HepG2 (cell line): ENCODE data around the gene WWP2. TPM values are rescaled to one million over a fixed set of nuclear protein-coding genes. Genes with fewer than 3 reads are reported as not detected.

Source experiments
- ELF3 ChIP-seq: IDR thresholded peaks from 2 replicates; pipeline ENCODE4 v1.6.1; 2016; ENCODE audit warnings: missing genetic modification reagents, missing compliant biosample characterization
- FOXJ3 ChIP-seq: sonication (generic); formaldehyde crosslinking; IDR thresholded peaks from 2 replicates; pipeline ENCODE4 v1.4.0; 2020; ENCODE audit warnings: missing genetic modification reagents, mild to moderate bottlenecking, borderline replicate concordance
- GPN1 ChIP-seq: sonication (generic); formaldehyde crosslinking; IDR thresholded peaks from 2 replicates; pipeline ENCODE4 v1.5.1; 2020; ENCODE audit warnings: missing genetic modification reagents, borderline replicate concordance
- HMG20A ChIP-seq: IDR thresholded peaks from 2 replicates; pipeline ENCODE4 v1.6.1; 2016; ENCODE audit warnings: borderline replicate concordance
- HMGA1 ChIP-seq: sonication (generic); formaldehyde crosslinking; conservative IDR thresholded peaks from 2 replicates; pipeline ENCODE4 v1.4.0; 2020; ENCODE audit warnings: missing genetic modification reagents
- HNRNPK ChIP-seq: fragments of 200-400 bp; formaldehyde crosslinking; IDR thresholded peaks from 2 replicates; pipeline ENCODE4 v1.6.1; 2018; ENCODE audit warnings: low read length, low read depth, moderate library complexity, mild to moderate bottlenecking; ENCODE audit not compliant: poor library complexity, severe bottlenecking
- HOXA3 ChIP-seq: sonication (generic); formaldehyde crosslinking; IDR thresholded peaks from 2 replicates; pipeline ENCODE4 v1.5.0; 2020; ENCODE audit warnings: missing genetic modification reagents
- MAFK ChIP-seq, 2 experiments: IDR thresholded peaks in 1 of 2; conservative IDR thresholded peaks in 1 of 2; 2 replicates each; pipeline ENCODE4 v1.6.1; 2011; ENCODE audit warnings: improper control_type of control experiment in 2 of 2, low read length in 2 of 2
- MBNL3 ChIP-seq: fragments of 250-450 bp; sonication (Bioruptor Pico); conservative IDR thresholded peaks from 2 replicates; pipeline ENCODE4 v1.8.0; 2022; ENCODE audit warnings: mild to moderate bottlenecking, inconsistent platforms
- RNF219 ChIP-seq: sonication (generic); formaldehyde crosslinking; IDR thresholded peaks from 2 replicates; pipeline ENCODE4 v1.5.0; 2020; ENCODE audit warnings: mild to moderate bottlenecking, missing genetic modification reagents
- TARDBP ChIP-seq: sonication (generic); formaldehyde crosslinking; IDR thresholded peaks from 2 replicates; pipeline ENCODE4 v1.8.0; 2022; ENCODE audit warnings: mild to moderate bottlenecking, missing genetic modification reagents
- TERF1 ChIP-seq: sonication (generic); formaldehyde crosslinking; IDR thresholded peaks from 2 replicates; pipeline ENCODE4 v1.8.0; 2022; ENCODE audit warnings: mild to moderate bottlenecking, missing genetic modification reagents, moderate library complexity
- ZBTB33 ChIP-seq: sonication (generic); formaldehyde crosslinking; IDR thresholded peaks from 2 replicates; pipeline ENCODE4 v1.4.0; 2020; ENCODE audit warnings: missing genetic modification reagents
- ZBTB38 ChIP-seq: sonication (generic); formaldehyde crosslinking; IDR thresholded peaks from 2 replicates; pipeline ENCODE4 v1.5.1; 2020; ENCODE audit warnings: mild to moderate bottlenecking, missing genetic modification reagents
- ZNF121 ChIP-seq: sonication (generic); formaldehyde crosslinking; IDR thresholded peaks from 2 replicates; pipeline ENCODE4 v1.5.0; 2020; ENCODE audit warnings: mild to moderate bottlenecking, missing genetic modification reagents
- ZNF431 ChIP-seq: sonication (generic); formaldehyde crosslinking; IDR thresholded peaks from 2 replicates; pipeline ENCODE4 v1.9.0; 2022; ENCODE audit warnings: missing genetic modification reagents, low read depth, mild to moderate bottlenecking, borderline replicate concordance
- ZNF549 ChIP-seq: sonication (generic); formaldehyde crosslinking; IDR thresholded peaks from 2 replicates; pipeline ENCODE4 v1.5.0; 2020; ENCODE audit warnings: missing genetic modification reagents
- ZNF550 ChIP-seq: sonication (generic); formaldehyde crosslinking; IDR thresholded peaks from 2 replicates; pipeline ENCODE4 v1.4.0; 2020; ENCODE audit warnings: mild to moderate bottlenecking, missing genetic modification reagents, borderline replicate concordance
- ZNF790 ChIP-seq: sonication (generic); formaldehyde crosslinking; IDR thresholded peaks from 2 replicates; pipeline ENCODE4 v1.8.0; 2022; ENCODE audit warnings: missing genetic modification reagents, mild to moderate bottlenecking, borderline replicate concordance
- polyA plus RNA-seq, 8 experiments: library from polyadenylated mRNA; depleted of rRNA in 3 of 8; stranded (reverse) in 7 of 8; unstranded in 1 of 8; fragments of >200 nt; fragmentation: Illumina TruSeq in 4 of 8; extraction: Trizol in 4 of 8; gene quantifications; 2 replicates each; pipeline versions ENCODE4 v1.2.1 to v1.2.3, GENCODE V29; 2011 to 2016; ENCODE audit warnings: low read depth in 4 of 8, missing spikeins in 1 of 8, mixed read lengths in 1 of 8; ENCODE audit not compliant: insufficient read depth in 1 of 8
- total RNA-seq, 5 experiments: library from RNA; depleted of rRNA; stranded (reverse); fragments of >200 nt; fragmentation: Illumina TruSeq; extraction: Trizol; gene quantifications; 2 replicates each; pipeline ENCODE4 v1.2.3, GENCODE V29; 2016; ENCODE audit warnings: low read depth in 1 of 5
- TF ChIP-seq, protein P1 (sequence below): fragments of 450-650 bp; IDR thresholded peaks from 2 replicates; pipeline ENCODE4 v1.6.1; 2016
- TF ChIP-seq, protein P2 (sequence below): sonication (generic); formaldehyde crosslinking; IDR thresholded peaks from 2 replicates; pipeline ENCODE4 v1.5.0; 2020; ENCODE audit warnings: missing genetic modification reagents
- TF ChIP-seq, protein P3 (sequence below): sonication (generic); formaldehyde crosslinking; conservative IDR thresholded peaks from 2 replicates; pipeline ENCODE4 v1.8.1; 2023; ENCODE audit warnings: missing genetic modification reagents

WWP2 gene
- total and polyA plus RNA-seq, 2 of the 13 experiments (the other 11 are each of a cell fraction or from before 2014, with no cell fraction given) = 11.4 to 28.2 TPM

- TF ChIP-seq MAFK (conservative IDR thresholded peaks at IDR 0.05 in 1 of 2, IDR thresholded peaks at IDR 0.05 in 1 of 2; ENCODE audit: low read length in 2 of 2) (no peak), ZNF121 (no peak), ZBTB38 (CRISPR knock-in tag) (peak; percentile 96), RNF219 (CRISPR knock-in tag) (no peak), ZNF549 (CRISPR knock-in tag) (no peak), GPN1 (CRISPR knock-in tag) (no peak), MBNL3 (CRISPR knock-in tag) (no peak), HMGA1 (CRISPR knock-in tag) (no peak), ELF3 (CRISPR knock-in tag) (no peak), HOXA3 (CRISPR knock-in tag) (peak; percentile 50; the same call in 1 of the 2 replicates), HNRNPK (no peak), ZBTB33 (CRISPR knock-in tag) (peak; percentile 40; the same call in 1 of the 2 replicates), FOXJ3 (no peak), ZNF550 (CRISPR knock-in tag) (no peak), TERF1 (CRISPR knock-in tag) (no peak), TARDBP (CRISPR knock-in tag) (no peak), HMG20A (CRISPR knock-in tag) (no peak), ZNF790 (no peak), ZNF431 (CRISPR knock-in tag) (no peak)
- TF ChIP-seq, protein P1, sequence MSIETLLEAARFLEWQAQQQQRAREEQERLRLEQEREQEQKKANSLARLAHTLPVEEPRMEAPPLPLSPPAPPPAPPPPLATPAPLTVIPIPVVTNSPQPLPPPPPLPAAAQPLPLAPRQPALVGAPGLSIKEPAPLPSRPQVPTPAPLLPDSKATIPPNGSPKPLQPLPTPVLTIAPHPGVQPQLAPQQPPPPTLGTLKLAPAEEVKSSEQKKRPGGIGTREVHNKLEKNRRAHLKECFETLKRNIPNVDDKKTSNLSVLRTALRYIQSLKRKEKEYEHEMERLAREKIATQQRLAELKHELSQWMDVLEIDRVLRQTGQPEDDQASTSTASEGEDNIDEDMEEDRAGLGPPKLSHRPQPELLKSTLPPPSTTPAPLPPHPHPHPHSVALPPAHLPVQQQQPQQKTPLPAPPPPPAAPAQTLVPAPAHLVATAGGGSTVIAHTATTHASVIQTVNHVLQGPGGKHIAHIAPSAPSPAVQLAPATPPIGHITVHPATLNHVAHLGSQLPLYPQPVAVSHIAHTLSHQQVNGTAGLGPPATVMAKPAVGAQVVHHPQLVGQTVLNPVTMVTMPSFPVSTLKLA = no peak
- TF ChIP-seq, protein P2, sequence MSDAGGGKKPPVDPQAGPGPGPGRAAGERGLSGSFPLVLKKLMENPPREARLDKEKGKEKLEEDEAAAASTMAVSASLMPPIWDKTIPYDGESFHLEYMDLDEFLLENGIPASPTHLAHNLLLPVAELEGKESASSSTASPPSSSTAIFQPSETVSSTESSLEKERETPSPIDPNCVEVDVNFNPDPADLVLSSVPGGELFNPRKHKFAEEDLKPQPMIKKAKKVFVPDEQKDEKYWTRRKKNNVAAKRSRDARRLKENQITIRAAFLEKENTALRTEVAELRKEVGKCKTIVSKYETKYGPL (CRISPR knock-in tag) = no peak
- TF ChIP-seq, protein P3, sequence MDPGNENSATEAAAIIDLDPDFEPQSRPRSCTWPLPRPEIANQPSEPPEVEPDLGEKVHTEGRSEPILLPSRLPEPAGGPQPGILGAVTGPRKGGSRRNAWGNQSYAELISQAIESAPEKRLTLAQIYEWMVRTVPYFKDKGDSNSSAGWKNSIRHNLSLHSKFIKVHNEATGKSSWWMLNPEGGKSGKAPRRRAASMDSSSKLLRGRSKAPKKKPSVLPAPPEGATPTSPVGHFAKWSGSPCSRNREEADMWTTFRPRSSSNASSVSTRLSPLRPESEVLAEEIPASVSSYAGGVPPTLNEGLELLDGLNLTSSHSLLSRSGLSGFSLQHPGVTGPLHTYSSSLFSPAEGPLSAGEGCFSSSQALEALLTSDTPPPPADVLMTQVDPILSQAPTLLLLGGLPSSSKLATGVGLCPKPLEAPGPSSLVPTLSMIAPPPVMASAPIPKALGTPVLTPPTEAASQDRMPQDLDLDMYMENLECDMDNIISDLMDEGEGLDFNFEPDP (CRISPR knock-in tag) = no peak
Measured at GRCh38 chr16:69937465-69937951, 175.4 kb downstream of the WWP2 start (continued).
